Measurements from ENCODE around the gene CAPN10. TPM values are rescaled to one million over a fixed set of nuclear protein-coding genes. Genes with fewer than 3 reads are reported as not detected.

Gene CAPN10
- total RNA-seq, 1 donor from 2014 or later, result 28.9 TPM

Other genes with a start within 250 kb of the CAPN10 start
- 18.6 and 27.2 TPM in 2 replicates for gene GPC1, start 151.1 kb upstream of the CAPN10 start, total RNA-seq
- 3.8 and 5.3 TPM in 2 replicates for gene ANKMY1, start 28.7 kb upstream of the CAPN10 start, total RNA-seq
- 1.8 and 2.2 TPM in 2 replicates for gene DUSP28, start 26.4 kb upstream of the CAPN10 start, total RNA-seq
- gene RNPEPL1, start 18.2 kb upstream of the CAPN10 start, total RNA-seq, result 18.4 and 20.8 TPM in 2 replicates
- 0.13 and 0.21 TPM in 2 replicates for gene GPR35, start 38.7 kb downstream of the CAPN10 start, total RNA-seq
- not detected in 2 replicates for gene AQP12B, start 96.2 kb downstream of the CAPN10 start, total RNA-seq
- not detected in 2 replicates for gene AQP12A, start 105.1 kb downstream of the CAPN10 start, total RNA-seq
- gene KIF1A, start 233.5 kb downstream of the CAPN10 start, total RNA-seq, result 0.07 TPM in 1 of 2 replicates, not detected in the other

Measured in pulmonary artery endothelial cell (primary cell).